ENCODE data around the gene STK39. TPM values are rescaled to one million over a fixed set of nuclear protein-coding genes. Genes with fewer than 3 reads are reported as not detected.

Gene STK39
- total and polyA plus RNA-seq, 2 donors (not counting 1 experiment from before 2014, with no cell fraction given) = 2.3 to 14.6 TPM

- Mint-ChIP-seq H3K27me3 (peaks cover under 1% of the 10 kb centered on the region), H3K4me1 (no peaks in the 10 kb centered on the region), H3K27ac (no peak overlapping the region), H3K4me3 (no peak overlapping the region), H3K9me3 (ENCODE audit: insufficient read depth) (no peaks in the 10 kb centered on the region)
- Histone ChIP-seq H4K20me1 (ENCODE audit: control insufficient read depth, insufficient read depth, low read length, poor library complexity, severe bottlenecking) (no peaks in the 10 kb centered on the region), H2AFZ (ENCODE audit: insufficient read depth, low read depth, low read length, poor library complexity, severe bottlenecking) (no peak overlapping the region), H3K4me1 (ENCODE audit: control insufficient read depth in 2 of 2, insufficient read depth in 2 of 2, low read length in 2 of 2) (no peaks in the 10 kb centered on the region), H3K4me2 (replicated peaks; ENCODE audit: low read depth, low read length, poor library complexity, severe bottlenecking) (no peak overlapping the region), H3K27me3 (replicated peaks in 1 of 4; ENCODE audit: control extremely low read depth in 1 of 4, control insufficient read depth in 3 of 4, insufficient read depth in 4 of 4, low read length in 3 of 4) (no peaks in the 10 kb centered on the region), H3K9ac (ENCODE audit: low read length) (no peak overlapping the region), H3K79me2 (ENCODE audit: control insufficient read depth, insufficient read depth, low read length) (no peaks in the 10 kb centered on the region), H3K27ac (ENCODE audit: low read length in 2 of 2) (no peak overlapping the region), H3K9me3 (ENCODE audit: control extremely low read depth in 1 of 3, control insufficient read depth in 2 of 3, insufficient read depth in 1 of 3, low read length in 2 of 3) (no peaks in the 10 kb centered on the region), H3K4me3 (ENCODE audit: control extremely low read depth in 1 of 5, extremely low read depth in 1 of 5, insufficient read depth in 1 of 5, low read depth in 2 of 5, low read length in 4 of 5) (no peak overlapping the region), H3K36me3 (replicated peaks in 1 of 2; ENCODE audit: control extremely low read depth in 1 of 2, control insufficient read depth in 1 of 2, extremely low read depth in 1 of 2, insufficient read depth in 2 of 2, low read length in 1 of 2) (no peaks in the 10 kb centered on the region)
- CTCF ChIA-PET = interaction anchor here (2.2 kb wide), 1 partner anchor 176 kb away, joined by 10 read pairs; no protein-coding TSS in a partner anchor
- intact Hi-C loops (cut with micrococcal nuclease) = no loop called here
- DNase-seq (no peak), ATAC-seq (ENCODE audit: low read depth) (no peak)
- POLR2A ChIA-PET = no interaction called here
- TF ChIP-seq EZH2 (IDR thresholded peaks at IDR 0.05; ENCODE audit: borderline replicate concordance, insufficient read depth, low read depth, low read length, poor library complexity, severe bottlenecking) = no peak
- TF ChIP-seq, protein P1, sequence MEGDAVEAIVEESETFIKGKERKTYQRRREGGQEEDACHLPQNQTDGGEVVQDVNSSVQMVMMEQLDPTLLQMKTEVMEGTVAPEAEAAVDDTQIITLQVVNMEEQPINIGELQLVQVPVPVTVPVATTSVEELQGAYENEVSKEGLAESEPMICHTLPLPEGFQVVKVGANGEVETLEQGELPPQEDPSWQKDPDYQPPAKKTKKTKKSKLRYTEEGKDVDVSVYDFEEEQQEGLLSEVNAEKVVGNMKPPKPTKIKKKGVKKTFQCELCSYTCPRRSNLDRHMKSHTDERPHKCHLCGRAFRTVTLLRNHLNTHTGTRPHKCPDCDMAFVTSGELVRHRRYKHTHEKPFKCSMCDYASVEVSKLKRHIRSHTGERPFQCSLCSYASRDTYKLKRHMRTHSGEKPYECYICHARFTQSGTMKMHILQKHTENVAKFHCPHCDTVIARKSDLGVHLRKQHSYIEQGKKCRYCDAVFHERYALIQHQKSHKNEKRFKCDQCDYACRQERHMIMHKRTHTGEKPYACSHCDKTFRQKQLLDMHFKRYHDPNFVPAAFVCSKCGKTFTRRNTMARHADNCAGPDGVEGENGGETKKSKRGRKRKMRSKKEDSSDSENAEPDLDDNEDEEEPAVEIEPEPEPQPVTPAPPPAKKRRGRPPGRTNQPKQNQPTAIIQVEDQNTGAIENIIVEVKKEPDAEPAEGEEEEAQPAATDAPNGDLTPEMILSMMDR (IDR thresholded peaks at IDR 0.05) = no peak
- no CpG with 5 or more reads among the region's 1 CpG for WGBS (ENCODE audit: insufficient coverage)
Observed at GRCh38 chr2:167943897-167944296, 303.5 kb downstream of the STK39 start.

- no peaks in the 10 kb centered on the region for H3K79me2 ChIP-seq (ENCODE audit: control insufficient read depth, insufficient read depth, low read length)
- H2AFZ ChIP-seq (ENCODE audit: insufficient read depth, low read depth, low read length, poor library complexity, severe bottlenecking) = no peak overlapping the region
- peaks cover 6% of the 10 kb centered on the region for H3K27me3 Mint-ChIP-seq
- H3K36me3 ChIP-seq (replicated peaks in 1 of 2; ENCODE audit: control extremely low read depth in 1 of 2, control insufficient read depth in 1 of 2, extremely low read depth in 1 of 2, insufficient read depth in 2 of 2, low read length in 1 of 2) = no peaks in the 10 kb centered on the region
- H3K4me1 Mint-ChIP-seq = no peaks in the 10 kb centered on the region
- CTCF ChIA-PET = interaction anchor here (2.2 kb wide), 1 partner anchor 177 kb away, joined by 10 read pairs; no protein-coding TSS in a partner anchor
- H3K27me3 ChIP-seq (replicated peaks in 1 of 4; ENCODE audit: control extremely low read depth in 1 of 4, control insufficient read depth in 3 of 4, insufficient read depth in 4 of 4, low read length in 3 of 4) = no peaks in the 10 kb centered on the region
- no peaks in the 10 kb centered on the region for H4K20me1 ChIP-seq (ENCODE audit: control insufficient read depth, insufficient read depth, low read length, poor library complexity, severe bottlenecking)
- no peak for DNase-seq
- WGBS (ENCODE audit: insufficient coverage) = no CpG with 5 or more reads among the region's 1 CpG
- POLR2A ChIA-PET = no interaction called here
- no peak overlapping the region for H3K4me2 ChIP-seq (replicated peaks; ENCODE audit: low read depth, low read length, poor library complexity, severe bottlenecking)
- no peak overlapping the region for H3K9ac ChIP-seq (ENCODE audit: low read length)
- H3K9me3 ChIP-seq (ENCODE audit: control extremely low read depth in 1 of 3, control insufficient read depth in 2 of 3, insufficient read depth in 1 of 3, low read length in 2 of 3) = no peaks in the 10 kb centered on the region
- ATAC-seq (ENCODE audit: low read depth) = no peak
- H3K27ac Mint-ChIP-seq = no peak overlapping the region
- H3K9me3 Mint-ChIP-seq (ENCODE audit: insufficient read depth) = no peaks in the 10 kb centered on the region
- intact Hi-C loops (cut with micrococcal nuclease) = no loop called here
- no peak overlapping the region for H3K27ac ChIP-seq (ENCODE audit: low read length in 2 of 2)
- H3K4me3 Mint-ChIP-seq = no peak overlapping the region
- no peak for TF ChIP-seq EZH2 (IDR thresholded peaks at IDR 0.05; ENCODE audit: borderline replicate concordance, insufficient read depth, low read depth, low read length, poor library complexity, severe bottlenecking)
- TF ChIP-seq, protein P1 (IDR thresholded peaks at IDR 0.05) = no peak
- no peak overlapping the region for H3K4me3 ChIP-seq (ENCODE audit: control extremely low read depth in 1 of 5, extremely low read depth in 1 of 5, insufficient read depth in 1 of 5, low read depth in 2 of 5, low read length in 4 of 5)
- no peaks in the 10 kb centered on the region for H3K4me1 ChIP-seq (ENCODE audit: control insufficient read depth in 2 of 2, insufficient read depth in 2 of 2, low read length in 2 of 2)
Observed at GRCh38 chr2:167943368-167943767, 304.0 kb downstream of the STK39 start.

Measured in B cell (primary cell).